ENCODE data around the gene PTPRJ. TPM values are rescaled to one million over a fixed set of nuclear protein-coding genes. Genes with fewer than 3 reads are reported as not detected.

PTPRJ gene
- total RNA-seq, 1 donor from 2014 or later = 40.0 TPM

DNA sequence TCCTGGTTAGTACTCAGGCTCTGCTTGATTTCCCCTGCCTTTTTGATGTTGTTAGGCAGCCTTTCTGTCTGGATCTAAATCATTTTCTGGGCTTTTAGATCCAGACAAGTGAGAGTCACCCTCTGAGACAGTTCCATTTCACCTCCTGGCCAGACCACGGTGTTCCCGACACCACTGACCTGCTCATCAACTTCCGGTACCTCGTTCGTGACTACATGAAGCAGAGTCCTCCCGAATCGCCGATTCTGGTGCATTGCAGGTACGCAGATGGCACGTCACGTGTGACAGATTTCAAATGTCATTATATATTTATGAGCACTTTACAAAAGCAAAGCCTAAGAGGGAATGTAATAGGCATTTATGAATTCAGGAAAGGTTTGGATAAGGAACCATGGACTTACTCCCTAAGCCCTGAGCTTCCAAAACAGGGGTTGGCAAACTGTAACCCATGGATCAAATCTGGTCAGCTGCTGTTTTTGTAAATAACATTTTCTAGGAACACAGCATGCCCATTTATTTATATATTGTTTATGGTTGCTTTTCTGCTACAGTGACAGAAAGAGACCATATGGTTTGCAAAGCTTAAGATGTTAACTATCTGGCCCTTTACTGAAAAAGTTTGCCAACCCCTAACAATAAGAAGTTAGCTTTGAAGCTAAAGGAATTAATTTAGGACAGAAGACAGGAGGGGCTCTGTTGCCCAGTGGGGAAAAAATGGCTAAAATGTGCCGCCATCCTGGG lies 183.2 kb downstream of the PTPRJ start:
- no peak overlapping the region for H3K4me3 ChIP-seq
- no peaks in the 10 kb centered on the region for H3K9me3 ChIP-seq
- TF ChIP-seq, protein P1, sequence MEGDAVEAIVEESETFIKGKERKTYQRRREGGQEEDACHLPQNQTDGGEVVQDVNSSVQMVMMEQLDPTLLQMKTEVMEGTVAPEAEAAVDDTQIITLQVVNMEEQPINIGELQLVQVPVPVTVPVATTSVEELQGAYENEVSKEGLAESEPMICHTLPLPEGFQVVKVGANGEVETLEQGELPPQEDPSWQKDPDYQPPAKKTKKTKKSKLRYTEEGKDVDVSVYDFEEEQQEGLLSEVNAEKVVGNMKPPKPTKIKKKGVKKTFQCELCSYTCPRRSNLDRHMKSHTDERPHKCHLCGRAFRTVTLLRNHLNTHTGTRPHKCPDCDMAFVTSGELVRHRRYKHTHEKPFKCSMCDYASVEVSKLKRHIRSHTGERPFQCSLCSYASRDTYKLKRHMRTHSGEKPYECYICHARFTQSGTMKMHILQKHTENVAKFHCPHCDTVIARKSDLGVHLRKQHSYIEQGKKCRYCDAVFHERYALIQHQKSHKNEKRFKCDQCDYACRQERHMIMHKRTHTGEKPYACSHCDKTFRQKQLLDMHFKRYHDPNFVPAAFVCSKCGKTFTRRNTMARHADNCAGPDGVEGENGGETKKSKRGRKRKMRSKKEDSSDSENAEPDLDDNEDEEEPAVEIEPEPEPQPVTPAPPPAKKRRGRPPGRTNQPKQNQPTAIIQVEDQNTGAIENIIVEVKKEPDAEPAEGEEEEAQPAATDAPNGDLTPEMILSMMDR (IDR thresholded peaks at IDR 0.05) = no peak
- ATAC-seq (no peak), DNase-seq (no peak)
- peaks cover 72% of the 10 kb centered on the region for H3K36me3 ChIP-seq
- H3K27me3 ChIP-seq (ENCODE audit: low read depth) = no peaks in the 10 kb centered on the region
- no peaks in the 10 kb centered on the region for H3K4me1 ChIP-seq
- intact Hi-C loops (cut with DNase I) = no loop called here
- H3K27ac ChIP-seq = no peak overlapping the region

DNA sequence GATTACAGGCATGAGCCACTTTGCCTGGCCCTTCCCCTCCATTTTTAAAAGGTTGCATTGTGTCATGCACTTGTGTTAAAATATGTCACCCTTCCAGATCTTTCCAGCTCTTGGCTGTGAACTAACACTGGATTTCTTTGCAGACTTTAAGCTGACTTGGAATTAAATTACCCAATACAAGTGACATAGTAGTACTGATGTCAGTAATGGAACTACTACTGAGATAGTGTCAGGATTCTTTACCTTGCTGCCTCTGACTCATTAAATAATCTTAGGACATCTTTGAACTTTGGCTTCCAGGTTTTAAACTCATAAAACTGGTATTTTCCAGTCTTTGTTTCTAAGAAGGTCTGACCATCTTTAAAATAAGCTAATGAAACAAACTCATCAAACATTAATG lies 184.5 kb downstream of the PTPRJ start:
- no peak overlapping the region for H3K27ac ChIP-seq
- no peak for ATAC-seq
- TF ChIP-seq, protein P1 (IDR thresholded peaks at IDR 0.05) = no peak
- no peak overlapping the region for H3K4me3 ChIP-seq
- no peaks in the 10 kb centered on the region for H3K27me3 ChIP-seq (ENCODE audit: low read depth)
- H3K4me1 ChIP-seq = peaks cover 7% of the 10 kb centered on the region
- intact Hi-C loops (cut with DNase I) = no loop called here
- DNase-seq = no peak
- H3K36me3 ChIP-seq = peaks cover 63% of the 10 kb centered on the region
- no peaks in the 10 kb centered on the region for H3K9me3 ChIP-seq

DNA sequence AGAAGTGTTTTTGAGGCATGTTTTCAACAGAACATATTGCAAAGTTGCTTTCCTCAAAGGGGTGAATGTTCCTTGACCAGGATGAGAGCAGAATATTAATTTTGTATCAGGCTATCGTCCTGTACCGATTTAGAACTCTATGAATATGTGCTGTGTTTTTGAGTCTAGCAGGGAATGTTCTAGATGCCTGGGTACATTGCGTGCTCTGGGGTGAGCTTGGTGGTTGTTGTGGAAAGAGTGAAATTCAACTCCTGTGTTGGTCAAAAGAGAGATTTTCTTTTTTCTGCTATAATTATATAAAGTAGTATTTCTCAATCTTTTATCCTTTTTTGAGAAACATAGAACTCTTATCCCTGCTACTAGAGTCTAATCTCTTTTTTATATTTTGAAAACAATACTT lies 185.1 kb downstream of the PTPRJ start:
- H3K9me3 ChIP-seq = no peaks in the 10 kb centered on the region
- peaks cover 11% of the 10 kb centered on the region for H3K4me1 ChIP-seq
- H3K36me3 ChIP-seq = peaks cover 57% of the 10 kb centered on the region
- H3K27me3 ChIP-seq (ENCODE audit: low read depth) = no peaks in the 10 kb centered on the region
- TF ChIP-seq, protein P1 (IDR thresholded peaks at IDR 0.05) = no peak
- no peak overlapping the region for H3K27ac ChIP-seq
- DNase-seq (no peak), ATAC-seq (no peak)
- intact Hi-C loops (cut with DNase I) = no loop called here
- H3K4me3 ChIP-seq = no peak overlapping the region

GRCh38 chr11:48167380-48167779 lies 187.0 kb downstream of the PTPRJ start:
- Histone ChIP-seq H3K4me1 (peaks cover 26% of the 10 kb centered on the region), H3K36me3 (peaks cover 42% of the 10 kb centered on the region), H3K4me3 (no peak overlapping the region), H3K27me3 (ENCODE audit: low read depth) (no peaks in the 10 kb centered on the region), H3K27ac (no peak overlapping the region), H3K9me3 (no peaks in the 10 kb centered on the region)
- ATAC-seq (no peak), DNase-seq (no peak)
- intact Hi-C loops (cut with DNase I) = no loop called here
- TF ChIP-seq, protein P1 (IDR thresholded peaks at IDR 0.05) = no peak

DNA sequence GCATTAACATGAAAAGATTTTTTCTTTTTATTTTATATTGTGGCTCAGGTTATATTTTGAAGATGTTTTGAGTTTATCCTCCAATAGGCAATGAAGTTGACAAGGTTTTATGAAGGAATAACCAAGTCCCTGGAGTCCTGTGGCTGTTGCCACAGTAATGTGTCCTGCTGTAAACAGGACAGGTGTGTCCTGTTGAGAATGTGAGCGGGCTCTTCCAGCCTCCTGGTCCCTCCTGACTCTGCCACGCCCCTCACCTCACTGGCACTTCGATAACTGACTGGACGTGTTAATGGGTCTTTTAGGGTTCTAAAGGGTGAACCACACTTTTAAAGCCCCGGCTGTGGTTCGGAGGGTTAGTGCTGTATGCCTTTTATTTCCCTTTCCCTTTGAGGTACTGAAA lies 188.5 kb downstream of the PTPRJ start:
- Histone ChIP-seq H3K36me3 (peaks cover 32% of the 10 kb centered on the region), H3K27ac (no peak overlapping the region), H3K4me3 (no peak overlapping the region), H3K27me3 (ENCODE audit: low read depth) (no peaks in the 10 kb centered on the region), H3K4me1 (peaks cover 26% of the 10 kb centered on the region), H3K9me3 (no peaks in the 10 kb centered on the region)
- TF ChIP-seq, protein P1 (IDR thresholded peaks at IDR 0.05) = no peak
- ATAC-seq = no peak
- DNase-seq = no peak
- intact Hi-C loops (cut with DNase I) = no loop called here
